Activated CD4-positive, CD25-positive, alpha-beta regulatory T cell treated with anti-CD3 and anti-CD28 coated beads, Interleukin-2, amount 50 U/mL, for 16 hours (primary cell): Measurements from ENCODE around the gene STYXL1.

Source experiments
- DNase-seq: peaks from one replicate; pipeline ENCODE4 v3.0.0-alpha.2; 2020; ENCODE audit warnings: low read depth, low spot score

Gene STYXL1

DNA sequence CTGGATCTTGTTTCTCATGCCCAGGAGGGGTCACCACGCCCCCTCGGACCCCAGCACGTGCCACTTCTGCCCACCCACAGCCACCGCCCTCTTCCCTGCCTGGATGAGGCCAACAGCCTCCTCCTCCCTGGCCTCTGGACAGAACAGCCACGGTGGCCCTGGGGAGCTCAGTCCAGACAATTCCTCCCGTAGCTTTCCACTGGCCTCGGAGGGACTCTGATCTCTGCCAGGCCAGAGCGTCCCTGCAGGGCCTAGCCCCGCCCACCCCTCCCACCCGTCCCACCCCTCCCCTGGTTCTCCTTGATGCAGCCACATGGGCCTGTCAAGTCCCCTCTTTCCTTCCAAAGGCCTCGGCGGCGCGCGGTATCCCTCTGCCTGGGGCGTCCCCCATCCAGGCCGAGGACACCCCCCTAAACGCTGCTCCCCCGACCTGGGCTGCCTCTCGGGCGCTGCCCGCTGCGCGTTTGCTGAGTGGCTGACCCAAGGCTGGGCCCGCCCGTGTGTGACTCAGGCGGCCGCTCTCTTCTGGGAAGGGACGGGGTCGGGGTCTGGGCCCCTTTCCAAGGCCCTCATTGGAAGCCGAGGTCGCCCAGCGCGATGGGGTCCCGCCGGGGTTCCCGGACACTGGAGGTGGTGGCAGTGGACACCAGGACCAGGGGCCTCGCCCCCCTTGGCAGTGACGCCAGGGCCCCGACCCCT is 54.0 kb downstream of the STYXL1 start:
- DNase-seq = no peak

DNA sequence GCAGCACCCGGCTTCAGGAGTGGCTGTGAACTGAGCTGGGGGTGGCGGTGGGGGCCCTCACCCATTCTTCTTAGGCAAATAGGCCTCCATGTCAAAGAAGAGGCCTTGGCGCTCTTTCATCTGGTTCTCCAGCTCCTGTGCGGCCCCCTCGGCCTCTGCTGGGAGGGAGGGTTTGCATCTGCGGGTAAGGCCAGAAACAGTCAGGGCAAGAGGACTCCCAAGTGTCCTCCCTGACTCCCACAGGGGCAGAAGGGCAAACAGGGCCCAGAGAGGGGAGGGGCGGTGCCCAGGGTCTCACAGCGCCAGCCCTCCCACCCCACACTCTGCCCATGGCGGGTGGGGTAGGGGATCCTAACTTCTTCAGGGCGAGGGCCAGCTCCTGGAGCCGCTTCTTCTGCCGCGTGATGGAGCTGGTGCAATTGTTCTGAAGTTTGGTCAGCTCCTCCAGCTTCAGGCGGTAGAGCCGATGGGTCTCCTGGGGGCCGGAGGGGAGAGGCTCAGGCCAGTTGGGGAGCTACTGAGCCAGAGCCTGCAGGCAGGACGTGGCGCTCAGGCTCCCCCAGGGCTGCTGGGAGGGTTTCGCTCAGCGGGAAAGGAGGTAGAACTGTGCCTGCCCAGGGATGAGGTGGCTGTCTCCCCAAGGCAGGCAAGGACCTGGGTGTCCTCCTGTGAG is 55.6 kb downstream of the STYXL1 start:
- DNase-seq = no peak

DNA sequence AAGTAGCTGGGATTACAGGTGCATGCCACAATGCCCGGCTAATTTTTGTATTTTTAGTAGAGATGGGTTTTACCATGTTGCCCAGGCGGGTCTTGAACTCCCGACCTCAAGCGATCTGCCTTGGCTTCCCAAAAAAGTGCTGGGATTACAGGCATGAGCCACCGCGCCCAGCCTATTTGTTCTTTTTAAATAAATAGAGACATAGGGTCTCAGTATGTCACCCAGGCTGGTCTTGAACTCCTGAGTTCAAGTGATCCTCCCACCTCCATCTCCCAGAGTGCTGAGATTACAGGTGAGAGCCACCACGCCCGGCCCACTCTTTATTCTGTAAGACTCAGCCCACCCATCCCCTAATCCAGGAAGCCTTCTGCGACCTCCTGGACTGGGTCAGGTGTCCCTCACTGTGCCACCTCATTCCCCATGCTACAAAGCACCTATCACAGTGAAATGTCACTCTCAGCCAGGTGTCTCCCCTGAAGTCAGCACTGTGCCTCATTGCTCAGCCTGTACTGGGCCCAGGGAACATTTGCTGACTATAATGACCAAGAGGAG is 56.2 kb downstream of the STYXL1 start:
- no peak for DNase-seq

DNA sequence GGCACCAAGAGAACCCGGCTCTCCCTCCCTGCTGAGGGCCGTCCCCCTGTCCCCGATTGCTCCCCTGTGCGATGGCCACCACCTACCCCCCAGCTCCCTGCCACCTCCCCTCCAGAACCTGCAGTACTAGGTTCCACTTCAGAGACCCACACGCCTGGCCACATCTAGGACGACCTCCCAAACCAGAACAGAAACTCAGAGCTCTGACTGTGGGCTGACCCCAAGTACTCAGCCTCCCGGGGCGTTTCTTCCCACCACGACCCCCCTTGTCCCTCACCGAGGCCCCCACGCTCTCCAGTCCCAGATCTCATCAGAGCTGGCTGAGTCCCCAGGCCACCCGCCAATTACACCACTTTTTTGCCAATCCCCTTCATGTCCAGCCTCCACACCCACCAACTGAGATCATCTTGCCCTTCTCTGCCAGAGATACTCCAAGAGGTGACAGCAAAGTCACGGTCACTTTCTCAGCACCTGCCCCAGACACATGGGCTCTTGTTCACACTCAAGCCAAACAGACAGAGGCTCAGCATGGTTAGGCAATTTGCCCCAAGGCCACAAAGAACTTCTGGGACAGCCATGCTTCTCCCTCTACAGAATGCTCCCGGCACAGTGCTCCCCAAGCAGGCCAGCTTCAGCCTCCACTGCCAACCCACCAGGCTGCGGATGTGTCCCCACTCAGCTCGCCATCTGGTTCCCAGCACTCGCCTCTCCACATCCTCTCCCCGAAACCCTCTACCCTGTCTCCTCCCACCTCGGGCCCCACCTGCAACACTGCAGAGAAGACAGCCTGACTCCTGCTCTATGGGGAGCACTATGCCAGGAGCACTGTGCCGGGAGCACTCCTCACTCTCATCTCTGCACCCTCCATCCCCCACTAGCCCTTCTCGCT is 58.1 kb downstream of the STYXL1 start:
- DNase-seq = no peak

DNA sequence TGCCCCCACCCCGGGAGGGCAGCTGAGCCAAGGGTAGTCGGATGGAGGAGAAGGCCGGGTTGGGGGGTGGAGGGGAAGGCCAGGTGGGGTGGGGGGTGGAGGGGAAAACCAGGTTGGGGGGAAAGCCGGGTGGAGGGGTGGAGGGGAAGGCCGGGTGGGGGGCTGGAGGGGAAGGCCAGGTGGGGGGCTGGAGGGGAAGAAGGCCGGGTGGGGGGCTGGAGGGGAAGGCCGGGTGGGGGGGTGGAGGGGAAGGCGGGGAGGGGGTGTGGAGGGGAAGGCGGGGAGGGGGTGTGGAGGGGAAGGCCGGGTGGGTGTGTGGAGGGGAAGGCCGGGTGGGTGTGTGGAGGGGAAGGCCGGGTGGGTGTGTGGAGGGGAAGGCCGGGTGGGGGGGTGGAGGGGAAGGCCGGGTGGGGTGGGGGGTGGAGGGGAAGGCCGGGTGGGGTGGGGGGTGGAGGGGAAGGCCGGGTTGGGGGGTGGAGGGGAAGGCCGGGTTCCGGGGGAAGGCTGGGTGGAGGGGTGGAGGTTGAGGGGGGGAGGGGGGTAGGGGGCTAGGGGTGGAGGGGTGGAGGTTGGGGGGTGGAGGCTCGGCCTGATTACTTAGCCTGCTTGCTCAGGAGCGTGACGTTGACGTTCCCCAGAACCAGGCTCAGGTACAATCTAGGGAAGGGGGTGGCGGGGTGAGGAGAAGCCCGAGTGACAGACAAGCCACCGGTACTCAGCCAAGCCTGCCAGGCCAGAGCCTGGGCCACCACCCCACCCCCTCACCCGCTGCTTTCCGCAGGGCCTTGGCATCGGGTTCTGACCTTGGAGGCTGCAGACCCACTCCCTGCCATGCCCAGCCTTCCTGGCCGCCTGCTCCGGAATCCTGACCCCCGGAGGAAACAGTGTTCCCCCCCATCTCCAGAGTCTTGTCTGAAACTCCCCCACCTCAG is 59.0 kb downstream of the STYXL1 start:
- DNase-seq = no peak

DNA sequence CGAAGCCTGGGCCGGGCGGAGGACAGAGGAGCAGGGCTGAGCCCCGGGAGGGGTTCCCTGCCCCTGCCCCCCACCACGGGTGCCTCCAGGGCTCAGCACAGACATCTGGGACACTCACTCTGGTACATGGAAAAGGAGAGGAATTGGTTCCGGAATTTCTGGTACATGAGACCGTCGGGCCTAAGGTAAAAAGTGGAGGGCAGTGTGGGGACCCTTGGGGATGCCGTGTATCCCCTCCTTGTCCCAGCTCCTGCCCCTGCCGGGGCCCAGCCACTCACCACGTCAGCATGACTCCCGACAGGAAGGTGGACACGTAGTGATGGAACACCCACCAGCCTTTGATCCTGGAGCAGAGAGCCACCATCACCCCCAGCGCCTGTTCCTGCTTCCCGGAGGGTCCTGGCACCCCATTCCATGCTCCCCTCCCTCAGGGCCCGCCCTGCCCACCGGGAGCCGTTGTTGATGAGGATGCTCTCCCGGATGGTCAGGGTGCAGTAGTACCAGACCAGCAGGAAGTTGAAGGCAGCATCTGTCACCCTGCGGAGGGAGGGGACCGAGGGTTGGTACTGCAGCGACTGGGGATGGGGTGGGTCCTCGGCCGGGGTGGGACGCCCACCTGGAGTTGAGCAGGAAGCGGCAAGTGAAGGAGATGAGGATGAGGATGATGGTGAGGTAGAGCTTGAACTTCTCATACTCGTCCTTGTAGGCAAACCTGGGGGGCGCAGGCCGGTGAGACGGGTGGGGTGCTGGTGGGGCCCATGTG is 59.8 kb downstream of the STYXL1 start:
- DNase-seq = no peak

DNA sequence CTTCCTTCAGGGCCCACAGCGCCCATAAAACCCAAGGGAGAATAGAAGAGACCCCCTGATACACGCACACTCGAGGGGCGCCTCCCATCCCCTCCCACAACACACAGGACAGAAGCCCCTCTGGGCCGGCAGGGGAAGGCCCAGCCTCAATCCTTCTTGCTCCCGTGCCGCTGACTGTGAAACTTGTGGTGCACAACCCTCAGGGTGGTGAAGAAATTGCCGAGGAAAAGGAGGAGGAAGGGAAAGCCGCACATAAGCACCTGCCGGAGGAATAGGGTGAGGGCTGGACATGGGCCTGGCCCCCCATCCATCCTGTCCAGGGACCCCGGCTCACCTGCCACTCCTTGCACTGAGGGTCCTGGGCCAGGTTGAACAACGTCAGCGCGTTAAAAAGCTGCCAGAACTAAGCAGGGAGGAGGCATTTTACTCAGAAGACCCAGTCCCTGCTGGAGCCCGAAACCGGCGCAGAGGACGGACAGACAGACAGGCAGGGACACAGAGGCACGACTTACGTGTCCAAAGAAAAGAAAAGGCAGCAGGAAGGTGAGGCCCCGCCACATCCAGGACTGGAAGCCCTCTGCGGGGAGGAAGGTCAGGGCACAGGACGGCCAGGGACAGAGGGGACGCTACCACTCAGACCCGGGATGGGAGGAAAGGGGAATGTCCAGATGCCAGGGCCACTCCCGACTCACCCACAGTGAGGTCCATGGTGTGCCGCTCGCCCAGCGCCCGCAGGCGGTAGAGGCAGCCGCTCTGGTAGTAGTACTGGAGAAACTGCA is 60.6 kb downstream of the STYXL1 start:
- DNase-seq = no peak

DNA sequence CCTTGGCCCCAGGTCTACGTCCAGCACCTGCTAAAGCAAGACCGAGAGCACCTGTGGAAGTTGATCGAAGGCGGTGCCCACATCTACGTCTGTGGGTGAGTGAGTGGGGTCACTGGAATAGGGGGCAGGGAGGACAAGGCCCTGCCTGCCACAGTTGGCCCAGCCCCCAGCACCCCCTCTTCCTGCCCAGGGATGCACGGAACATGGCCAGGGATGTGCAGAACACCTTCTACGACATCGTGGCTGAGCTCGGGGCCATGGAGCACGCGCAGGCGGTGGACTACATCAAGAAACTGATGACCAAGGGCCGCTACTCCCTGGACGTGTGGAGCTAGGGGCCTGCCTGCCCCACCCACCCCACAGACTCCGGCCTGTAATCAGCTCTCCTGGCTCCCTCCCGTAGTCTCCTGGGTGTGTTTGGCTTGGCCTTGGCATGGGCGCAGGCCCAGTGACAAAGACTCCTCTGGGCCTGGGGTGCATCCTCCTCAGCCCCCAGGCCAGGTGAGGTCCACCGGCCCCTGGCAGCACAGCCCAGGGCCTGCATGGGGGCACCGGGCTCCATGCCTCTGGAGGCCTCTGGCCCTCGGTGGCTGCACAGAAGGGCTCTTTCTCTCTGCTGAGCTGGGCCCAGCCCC is 61.5 kb downstream of the STYXL1 start:
- no peak for DNase-seq

DNA sequence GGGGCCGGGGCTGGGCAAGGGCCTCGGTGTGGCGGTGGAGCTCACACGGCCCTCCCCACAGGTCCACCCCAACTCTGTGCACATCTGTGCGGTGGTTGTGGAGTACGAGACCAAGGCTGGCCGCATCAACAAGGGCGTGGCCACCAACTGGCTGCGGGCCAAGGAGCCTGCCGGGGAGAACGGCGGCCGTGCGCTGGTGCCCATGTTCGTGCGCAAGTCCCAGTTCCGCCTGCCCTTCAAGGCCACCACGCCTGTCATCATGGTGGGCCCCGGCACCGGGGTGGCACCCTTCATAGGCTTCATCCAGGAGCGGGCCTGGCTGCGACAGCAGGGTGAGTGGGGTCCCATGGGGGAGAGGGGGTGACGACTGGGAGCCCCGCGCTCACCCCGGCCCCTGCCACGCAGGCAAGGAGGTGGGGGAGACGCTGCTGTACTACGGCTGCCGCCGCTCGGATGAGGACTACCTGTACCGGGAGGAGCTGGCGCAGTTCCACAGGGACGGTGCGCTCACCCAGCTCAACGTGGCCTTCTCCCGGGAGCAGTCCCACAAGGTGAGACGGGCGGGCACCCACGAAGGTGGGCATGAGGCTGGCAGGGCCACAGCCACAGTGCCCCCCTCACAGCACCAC is 62.2 kb downstream of the STYXL1 start:
- no peak for DNase-seq

DNA sequence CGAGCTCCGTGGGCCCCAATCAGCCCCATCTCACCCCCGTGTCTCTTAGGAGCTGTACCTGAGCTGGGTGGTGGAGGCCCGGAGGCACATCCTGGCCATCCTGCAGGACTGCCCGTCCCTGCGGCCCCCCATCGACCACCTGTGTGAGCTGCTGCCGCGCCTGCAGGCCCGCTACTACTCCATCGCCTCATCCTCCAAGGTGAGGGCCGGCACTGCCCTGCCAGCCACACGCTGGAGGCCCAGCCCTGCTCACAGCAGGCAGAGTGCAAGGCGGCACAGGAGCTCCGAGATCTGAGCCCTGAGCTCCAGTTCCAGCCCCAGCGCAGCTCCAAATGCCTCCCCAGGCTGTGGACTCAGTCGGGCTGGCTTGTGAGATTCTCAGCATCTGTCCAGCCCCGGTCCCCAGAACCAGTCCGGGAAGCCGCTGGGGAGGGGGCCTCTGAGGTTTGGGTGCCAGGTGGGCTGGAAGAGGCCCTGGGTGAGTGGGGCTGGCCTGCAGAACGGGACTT is 62.7 kb downstream of the STYXL1 start:
- no peak for DNase-seq

DNA sequence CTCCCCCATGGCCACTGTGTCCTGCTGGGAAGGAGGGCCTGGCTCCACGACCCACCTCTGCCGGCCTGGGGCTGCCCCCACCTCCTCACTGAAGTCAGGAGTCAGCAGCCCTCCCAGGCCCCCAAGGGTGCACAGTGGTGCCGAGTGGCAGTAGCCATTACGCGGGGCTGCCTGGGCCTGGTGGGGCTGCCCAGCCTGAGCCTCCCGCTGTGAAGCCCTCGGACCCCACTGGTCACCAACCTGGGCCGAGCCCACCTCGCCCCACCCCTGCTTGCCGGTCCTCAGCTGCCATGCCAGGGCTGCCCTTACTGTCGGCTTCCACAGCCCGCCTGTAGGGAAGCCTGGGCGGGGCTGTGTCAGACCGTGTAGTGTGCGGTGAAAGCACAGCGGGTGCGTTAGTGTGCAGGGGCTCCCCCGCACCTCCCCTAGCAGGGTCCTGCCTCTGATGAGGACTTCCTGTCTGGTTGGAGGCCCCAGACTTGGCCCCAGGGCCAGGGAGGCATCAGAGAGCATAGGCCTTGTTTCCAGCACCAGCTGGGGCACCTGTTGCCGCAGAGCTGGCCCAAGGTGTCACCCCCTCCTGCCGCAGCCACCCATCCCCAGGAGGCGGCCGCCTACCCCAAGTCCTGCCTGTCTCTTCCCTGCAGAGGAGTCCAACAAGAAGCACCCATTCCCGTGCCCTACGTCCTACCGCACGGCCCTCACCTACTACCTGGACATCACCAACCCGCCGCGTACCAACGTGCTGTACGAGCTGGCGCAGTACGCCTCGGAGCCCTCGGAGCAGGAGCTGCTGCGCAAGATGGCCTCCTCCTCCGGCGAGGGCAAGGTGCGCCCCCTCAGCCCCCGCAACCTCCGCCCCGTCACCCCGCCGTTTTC is 63.4 kb downstream of the STYXL1 start:
- DNase-seq = no peak

DNA sequence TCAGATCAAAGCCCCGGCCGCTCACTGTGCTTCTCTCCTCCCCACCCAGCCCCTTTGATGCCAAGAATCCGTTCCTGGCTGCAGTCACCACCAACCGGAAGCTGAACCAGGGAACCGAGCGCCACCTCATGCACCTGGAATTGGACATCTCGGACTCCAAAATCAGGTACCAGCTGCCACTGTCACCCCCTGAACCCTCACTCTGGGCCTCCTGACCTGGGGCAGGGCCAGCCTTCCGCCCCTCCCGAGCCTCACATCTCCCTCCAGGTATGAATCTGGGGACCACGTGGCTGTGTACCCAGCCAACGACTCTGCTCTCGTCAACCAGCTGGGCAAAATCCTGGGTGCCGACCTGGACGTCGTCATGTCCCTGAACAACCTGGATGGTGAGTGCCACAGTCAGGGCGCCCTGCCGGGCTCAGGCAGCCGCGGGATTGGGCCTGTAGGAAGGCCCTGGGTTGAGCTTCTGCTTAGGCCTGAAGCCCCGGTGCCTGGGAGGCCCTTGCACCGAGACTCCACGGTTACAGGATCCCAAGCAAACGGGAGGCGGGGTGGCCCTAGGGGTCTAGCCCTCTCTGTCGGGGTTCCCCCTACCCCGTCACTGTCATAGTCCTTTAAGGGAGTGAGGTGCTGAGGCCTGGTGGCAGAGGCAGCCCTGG is 64.2 kb downstream of the STYXL1 start:
- no peak for DNase-seq

DNA sequence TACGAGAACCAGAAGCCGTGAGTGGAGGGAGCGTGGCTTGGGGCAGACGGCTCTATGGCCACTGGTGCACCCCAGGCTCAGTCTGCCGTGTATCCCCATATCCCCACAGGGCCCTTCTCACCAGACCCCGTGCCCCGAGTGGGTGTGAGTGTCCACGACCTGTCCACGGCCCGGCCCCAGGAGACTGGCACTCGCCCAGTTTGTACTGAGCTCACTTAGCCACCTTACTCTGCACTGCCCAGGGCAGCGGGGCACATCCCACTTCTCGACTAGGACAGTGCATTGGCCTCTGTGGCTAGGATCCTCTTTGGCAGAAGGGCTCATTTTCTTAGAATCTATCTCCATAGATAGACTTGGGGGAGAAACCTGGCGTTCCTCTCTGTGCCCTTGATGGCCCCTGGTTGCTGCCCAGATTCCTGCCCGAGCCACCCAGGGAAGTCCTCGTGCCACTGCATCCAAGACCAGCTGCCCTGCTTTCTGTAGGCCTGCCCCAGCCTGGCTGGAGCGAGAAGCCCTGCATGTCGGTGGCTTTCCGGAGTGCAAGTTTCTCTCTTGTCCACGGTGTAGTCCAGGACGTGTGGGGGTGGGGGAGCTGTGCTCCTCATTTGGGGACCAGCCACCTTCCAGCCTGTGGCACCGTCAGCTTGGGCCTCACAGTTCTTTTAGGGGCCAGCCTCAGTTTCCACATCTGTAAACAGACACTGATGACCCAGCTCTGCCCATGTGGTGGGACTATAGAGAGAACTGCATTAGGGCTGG is 65.3 kb downstream of the STYXL1 start:
- DNase-seq = no peak

DNA sequence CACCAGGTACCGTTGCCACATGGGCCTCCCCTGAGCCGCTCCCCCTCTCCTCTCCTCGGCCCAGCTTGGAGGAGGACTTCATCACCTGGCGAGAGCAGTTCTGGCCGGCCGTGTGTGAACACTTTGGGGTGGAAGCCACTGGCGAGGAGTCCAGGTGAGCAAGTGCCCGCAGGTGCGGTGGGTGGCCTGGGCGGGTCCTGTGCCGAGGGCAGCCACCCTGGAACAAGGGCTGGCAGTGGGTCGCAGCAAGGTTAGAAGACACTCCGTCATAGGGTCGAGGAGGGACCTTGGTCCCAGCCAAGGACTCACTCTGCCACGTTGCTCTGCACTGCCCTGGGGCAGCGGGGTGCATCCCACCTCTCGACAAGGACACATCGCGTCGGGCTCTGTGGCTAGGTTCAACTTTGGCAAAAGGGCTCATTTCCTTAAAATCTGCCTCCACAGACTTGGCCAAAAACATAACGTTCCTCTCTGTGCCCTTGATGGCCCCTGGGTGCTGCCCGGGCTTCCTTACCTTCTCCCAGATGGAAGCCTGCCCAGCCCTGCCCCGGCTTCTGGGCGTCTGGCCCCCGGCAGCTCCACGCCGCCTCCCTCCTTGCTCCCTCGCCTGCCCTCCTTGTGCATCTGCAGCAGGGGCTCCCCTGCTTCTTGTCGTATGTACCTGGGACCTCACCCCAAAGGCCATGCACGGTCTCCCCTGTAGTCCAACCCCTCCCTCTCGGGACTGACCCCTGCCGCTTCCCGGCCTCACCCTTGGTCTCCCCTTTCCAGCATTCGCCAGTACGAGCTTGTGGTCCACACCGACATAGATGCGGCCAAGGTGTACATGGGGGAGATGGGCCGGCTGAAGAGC is 66.1 kb downstream of the STYXL1 start:
- no peak for DNase-seq

DNA sequence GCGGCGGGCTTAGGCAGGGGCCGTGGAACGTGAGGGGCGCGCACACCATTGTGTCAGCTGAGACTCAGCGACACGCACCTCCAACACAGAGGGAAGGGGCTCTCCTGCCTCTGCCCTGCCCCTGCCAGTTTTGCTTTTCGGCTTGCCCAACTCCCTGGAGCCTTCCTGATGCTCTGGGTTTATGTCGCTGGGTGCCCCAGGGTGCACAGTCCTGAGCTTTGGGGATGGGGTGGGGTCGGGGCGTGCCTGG is 66.7 kb downstream of the STYXL1 start:
- no peak for DNase-seq
